ENCODE data around the gene KIAA0040. TPM values are rescaled to one million over a fixed set of nuclear protein-coding genes. Genes with fewer than 3 reads are reported as not detected.

KIAA0040 gene
- total and polyA plus RNA-seq, 11 donors, result 4.8 to 45.3 (median 12.9) TPM

DNA sequence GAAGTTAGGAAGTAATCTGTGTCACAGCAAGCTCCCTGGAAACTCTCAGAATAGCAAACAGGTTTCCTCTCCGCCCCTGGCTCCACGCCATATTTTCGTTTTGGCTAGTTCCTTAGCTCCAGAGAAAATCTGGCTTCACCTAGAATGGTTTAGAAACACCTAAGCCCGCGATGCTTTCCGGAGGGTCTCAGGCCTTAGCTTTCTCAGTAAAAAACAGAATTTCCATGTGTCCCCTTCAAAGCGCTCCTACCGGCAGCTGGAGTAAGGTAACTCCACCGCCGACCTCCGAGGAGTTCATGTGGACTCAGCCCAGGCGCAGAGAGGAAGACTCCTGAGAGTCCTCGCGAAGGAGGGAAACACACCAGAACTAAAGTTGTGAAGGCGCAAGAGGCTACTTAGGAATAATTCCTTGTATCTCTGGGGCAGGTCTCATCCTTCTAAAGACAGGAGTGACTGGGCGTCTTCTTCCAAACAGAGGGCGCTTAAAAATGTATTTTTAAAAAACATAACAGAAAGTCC lies 406 bp downstream of the KIAA0040 start:
- DNase-seq (peak; percentile 66 to 78 (median 72)), ATAC-seq (peak in 2 of 4 donors; percentile 22 to 31)
- H3K27ac ChIP-seq, result peak overlapping the region; percentile 84 to 95 (median 90)
- intact Hi-C loops (cut with DNase I), result loop anchor here in 4 of 10 donors (5.0 kb wide), 3 partner anchors 35 to 80 kb away; no protein-coding TSS in a partner anchor
- H3K4me1 ChIP-seq, result peaks cover 0 to 57% (median 34%) of the 10 kb centered on the region in 12 donors
- peak overlapping the region; percentile 57 to 93 (median 74) for H3K4me3 ChIP-seq
- H3K27me3 ChIP-seq, result no peaks in the 10 kb centered on the region
- H3K36me3 ChIP-seq, result peaks cover 0 to 3% (median 0%) of the 10 kb centered on the region in 9 donors
- no peak for TF ChIP-seq POLR2A (IDR thresholded peaks at IDR 0.05)
- TF ChIP-seq, protein P1, sequence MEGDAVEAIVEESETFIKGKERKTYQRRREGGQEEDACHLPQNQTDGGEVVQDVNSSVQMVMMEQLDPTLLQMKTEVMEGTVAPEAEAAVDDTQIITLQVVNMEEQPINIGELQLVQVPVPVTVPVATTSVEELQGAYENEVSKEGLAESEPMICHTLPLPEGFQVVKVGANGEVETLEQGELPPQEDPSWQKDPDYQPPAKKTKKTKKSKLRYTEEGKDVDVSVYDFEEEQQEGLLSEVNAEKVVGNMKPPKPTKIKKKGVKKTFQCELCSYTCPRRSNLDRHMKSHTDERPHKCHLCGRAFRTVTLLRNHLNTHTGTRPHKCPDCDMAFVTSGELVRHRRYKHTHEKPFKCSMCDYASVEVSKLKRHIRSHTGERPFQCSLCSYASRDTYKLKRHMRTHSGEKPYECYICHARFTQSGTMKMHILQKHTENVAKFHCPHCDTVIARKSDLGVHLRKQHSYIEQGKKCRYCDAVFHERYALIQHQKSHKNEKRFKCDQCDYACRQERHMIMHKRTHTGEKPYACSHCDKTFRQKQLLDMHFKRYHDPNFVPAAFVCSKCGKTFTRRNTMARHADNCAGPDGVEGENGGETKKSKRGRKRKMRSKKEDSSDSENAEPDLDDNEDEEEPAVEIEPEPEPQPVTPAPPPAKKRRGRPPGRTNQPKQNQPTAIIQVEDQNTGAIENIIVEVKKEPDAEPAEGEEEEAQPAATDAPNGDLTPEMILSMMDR (IDR thresholded peaks at IDR 0.05), result no peak
- 0 to 1% (median 1%) methylated on average over 15 to 17 of the region's 17 CpGs for WGBS, 4 donors
- no peaks in the 10 kb centered on the region for H3K9me3 ChIP-seq

- intact Hi-C loops (cut with DNase I), result loop anchor here in 4 of 10 donors (5.0 kb wide), 3 partner anchors 34 to 81 kb away; no protein-coding TSS in a partner anchor
- H3K9me3 ChIP-seq, result no peaks in the 10 kb centered on the region
These were observed 917 bp downstream of the KIAA0040 start for GRCh38 chr1:175191659-175192058.

GRCh38 chr1:175188936-175189335 lies 3.6 kb downstream of the KIAA0040 start:
- no peaks in the 10 kb centered on the region for H3K9me3 ChIP-seq
- peak overlapping the region in 3 of 12 donors; percentile 18 to 89 (median 62) for H3K4me3 ChIP-seq
- H3K36me3 ChIP-seq, result peaks cover 0 to 9% (median 0%) of the 10 kb centered on the region in 9 donors
- peak in 4 of 5 donors; percentile 34 to 52 (median 38) for DNase-seq
- peak overlapping the region in 6 of 12 donors; percentile 29 to 93 (median 46) for H3K27ac ChIP-seq
- intact Hi-C loops (cut with DNase I), result no loop called here
- H3K27me3 ChIP-seq, result no peaks in the 10 kb centered on the region
- peak in 1 of 4 donors; percentile 35 for ATAC-seq
- peaks cover 0 to 81% (median 54%) of the 10 kb centered on the region in 12 donors for H3K4me1 ChIP-seq
- TF ChIP-seq, protein P1 (IDR thresholded peaks at IDR 0.05), result no peak
- no peak for TF ChIP-seq POLR2A (IDR thresholded peaks at IDR 0.05)
- 40 to 56% (median 50%) methylated on average over 2 of the region's 2 CpGs for WGBS, 4 donors

More at GRCh38 chr1:175191659-175192058, 917 bp downstream of the KIAA0040 start:
- WGBS, 4 donors, result 8 to 10% (median 9%) methylated on average over 7 of the region's 7 CpGs
- Histone ChIP-seq H3K27ac (peak overlapping the region; percentile 84 to 95 (median 90)), H3K27me3 (no peaks in the 10 kb centered on the region), H3K4me3 (peak overlapping the region; percentile 57 to 93 (median 74)), H3K36me3 (peaks cover 0 to 3% (median 0%) of the 10 kb centered on the region in 9 donors), H3K4me1 (peaks cover 0 to 62% (median 38%) of the 10 kb centered on the region in 12 donors)
- peak in 1 of 4 donors; percentile 38 for ATAC-seq
- DNase-seq, result no peak
- TF ChIP-seq, protein P1 (IDR thresholded peaks at IDR 0.05), result no peak
- no peak for TF ChIP-seq POLR2A (IDR thresholded peaks at IDR 0.05)

- intact Hi-C loops (cut with DNase I), result no loop called here
- Histone ChIP-seq H3K36me3 (peaks cover 0 to 21% (median 0%) of the 10 kb centered on the region in 9 donors), H3K27me3 (no peaks in the 10 kb centered on the region), H3K9me3 (no peaks in the 10 kb centered on the region), H3K4me1 (peaks cover 0 to 75% (median 48%) of the 10 kb centered on the region in 12 donors), H3K4me3 (no peak overlapping the region), H3K27ac (peak overlapping the region in 7 of 12 donors; percentile 11 to 64 (median 32))
- ATAC-seq (peak in 3 of 4 donors; percentile 66 to 74 (median 69)), DNase-seq (no peak)
- WGBS, 4 donors, result 46 to 78% (median 63%) methylated on average over 2 of the region's 2 CpGs
- TF ChIP-seq, protein P1 (IDR thresholded peaks at IDR 0.05), result no peak
- TF ChIP-seq POLR2A (IDR thresholded peaks at IDR 0.05), result no peak
These were observed 6.0 kb downstream of the KIAA0040 start for GRCh38 chr1:175186433-175187160.
